WERI-Rb-1 (cell line): ENCODE measurements around the gene INS.

Experiments
- DNase-seq: peaks from one replicate; pipeline ENCODE4 v3.0.0-alpha.2; 2020
- H3K27ac ChIP-seq: fragments of 250-450 bp; sonication (Bioruptor Pico); 2 replicates; pipeline ENCODE4 v1.5.1; 2020; ENCODE audit warnings: mild to moderate bottlenecking, moderate library complexity
- H3K27me3 ChIP-seq: fragments of 250-450 bp; sonication (Bioruptor Pico); 2 replicates; pipeline ENCODE4 v1.5.1; 2021; ENCODE audit warnings: mild to moderate bottlenecking, low read depth, moderate library complexity; ENCODE audit not compliant: insufficient read depth, severe bottlenecking
- H3K36me3 ChIP-seq: fragments of 250-450 bp; sonication (Bioruptor Pico); 2 replicates; pipeline ENCODE4 v1.5.1; 2020; ENCODE audit warnings: mild to moderate bottlenecking, moderate library complexity
- H3K4me3 ChIP-seq: 2 replicates; pipeline ENCODE4 v1.5.1; 2011; ENCODE audit warnings: low read depth, mild to moderate bottlenecking, control low read depth, low read length
- H3K9me3 ChIP-seq: fragments of 250-450 bp; sonication (Bioruptor Pico); 2 replicates; pipeline ENCODE4 v1.5.1; 2021; ENCODE audit warnings: mild to moderate bottlenecking, moderate library complexity; ENCODE audit not compliant: severe bottlenecking
- TF ChIP-seq, protein P1 (sequence below): IDR thresholded peaks from 2 replicates; pipeline ENCODE4 v1.5.1; 2011; ENCODE audit warnings: low read depth, mild to moderate bottlenecking, control low read depth, inconsistent platforms, low read length

INS gene

DNA sequence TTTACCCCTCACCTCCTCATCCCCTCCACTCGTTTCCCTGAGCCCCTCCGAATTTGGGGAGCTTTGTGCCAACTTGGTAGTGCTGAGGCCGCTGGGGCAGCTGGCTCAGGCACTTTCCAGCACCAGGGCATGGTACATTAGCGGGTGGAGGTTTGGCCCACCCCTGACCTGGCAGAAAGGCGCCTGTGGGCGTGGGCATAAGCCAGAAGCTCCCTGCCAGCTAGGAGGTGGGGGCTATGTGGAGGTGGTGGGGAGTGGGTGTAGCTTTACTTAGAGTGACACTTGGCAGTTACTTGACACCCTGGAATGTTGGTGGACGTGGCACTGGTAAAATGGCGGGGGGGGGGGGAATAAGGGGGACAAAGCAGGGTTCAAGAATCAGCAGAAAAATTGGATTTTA lies 11.5 kb downstream of the INS start:
- no peak for DNase-seq
- TF ChIP-seq, protein P1, sequence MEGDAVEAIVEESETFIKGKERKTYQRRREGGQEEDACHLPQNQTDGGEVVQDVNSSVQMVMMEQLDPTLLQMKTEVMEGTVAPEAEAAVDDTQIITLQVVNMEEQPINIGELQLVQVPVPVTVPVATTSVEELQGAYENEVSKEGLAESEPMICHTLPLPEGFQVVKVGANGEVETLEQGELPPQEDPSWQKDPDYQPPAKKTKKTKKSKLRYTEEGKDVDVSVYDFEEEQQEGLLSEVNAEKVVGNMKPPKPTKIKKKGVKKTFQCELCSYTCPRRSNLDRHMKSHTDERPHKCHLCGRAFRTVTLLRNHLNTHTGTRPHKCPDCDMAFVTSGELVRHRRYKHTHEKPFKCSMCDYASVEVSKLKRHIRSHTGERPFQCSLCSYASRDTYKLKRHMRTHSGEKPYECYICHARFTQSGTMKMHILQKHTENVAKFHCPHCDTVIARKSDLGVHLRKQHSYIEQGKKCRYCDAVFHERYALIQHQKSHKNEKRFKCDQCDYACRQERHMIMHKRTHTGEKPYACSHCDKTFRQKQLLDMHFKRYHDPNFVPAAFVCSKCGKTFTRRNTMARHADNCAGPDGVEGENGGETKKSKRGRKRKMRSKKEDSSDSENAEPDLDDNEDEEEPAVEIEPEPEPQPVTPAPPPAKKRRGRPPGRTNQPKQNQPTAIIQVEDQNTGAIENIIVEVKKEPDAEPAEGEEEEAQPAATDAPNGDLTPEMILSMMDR: no peak
- no peak overlapping the region for H3K4me3 ChIP-seq
- H3K36me3 ChIP-seq: no peaks in the 10 kb centered on the region
- H3K9me3 ChIP-seq: no peaks in the 10 kb centered on the region
- H3K27ac ChIP-seq: no peak overlapping the region
- H3K27me3 ChIP-seq: peaks cover 96% of the 10 kb centered on the region

DNA sequence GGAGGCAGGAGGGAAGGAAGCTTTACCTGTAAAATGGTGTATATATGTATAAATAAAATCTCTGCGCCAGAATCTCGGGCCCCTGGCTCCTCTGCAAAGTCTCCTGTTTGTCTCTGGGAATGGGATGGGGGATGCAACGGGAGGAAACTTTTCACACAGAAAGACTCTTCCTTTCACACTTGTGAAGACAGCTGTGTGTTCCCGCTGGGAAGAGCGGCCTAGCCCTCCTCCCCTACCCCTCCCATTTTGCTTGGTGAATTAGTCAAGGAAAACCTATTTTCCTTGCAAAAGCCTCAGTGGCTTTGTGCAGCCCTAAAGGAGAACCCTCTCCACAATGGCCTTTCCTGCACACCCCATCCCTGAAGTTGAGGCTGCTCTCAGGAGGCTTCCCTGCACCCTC lies 12.4 kb downstream of the INS start:
- Histone ChIP-seq H3K27ac (no peak overlapping the region), H3K4me3 (no peak overlapping the region), H3K9me3 (no peaks in the 10 kb centered on the region), H3K27me3 (peaks cover 96% of the 10 kb centered on the region), H3K36me3 (no peaks in the 10 kb centered on the region)
- TF ChIP-seq, protein P1: no peak
- DNase-seq: no peak

DNA sequence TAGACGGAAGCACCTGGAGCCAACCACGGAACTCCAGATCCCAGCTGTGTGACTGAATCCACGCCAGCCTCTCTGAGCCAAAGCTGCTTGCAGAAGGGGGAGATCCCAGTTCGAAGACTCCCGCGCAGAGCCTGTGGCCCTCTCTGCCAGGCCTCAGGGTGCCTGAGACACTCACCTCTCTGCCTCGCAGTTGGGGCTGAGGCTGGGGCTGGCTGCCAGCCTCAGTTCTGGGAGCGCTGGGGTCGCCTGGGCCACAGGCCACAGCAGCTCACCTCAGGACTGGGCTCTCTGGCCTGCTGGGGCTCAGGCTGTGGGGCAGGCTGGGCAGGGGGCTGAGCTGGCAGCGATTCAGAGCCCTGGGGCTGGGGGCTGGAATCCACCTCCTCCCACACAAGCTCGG lies 13.6 kb downstream of the INS start:
- no peak for DNase-seq
- Histone ChIP-seq H3K27ac (no peak overlapping the region), H3K9me3 (no peaks in the 10 kb centered on the region), H3K27me3 (peaks cover 94% of the 10 kb centered on the region), H3K36me3 (no peaks in the 10 kb centered on the region), H3K4me3 (no peak overlapping the region)
- TF ChIP-seq, protein P1: no peak

DNA sequence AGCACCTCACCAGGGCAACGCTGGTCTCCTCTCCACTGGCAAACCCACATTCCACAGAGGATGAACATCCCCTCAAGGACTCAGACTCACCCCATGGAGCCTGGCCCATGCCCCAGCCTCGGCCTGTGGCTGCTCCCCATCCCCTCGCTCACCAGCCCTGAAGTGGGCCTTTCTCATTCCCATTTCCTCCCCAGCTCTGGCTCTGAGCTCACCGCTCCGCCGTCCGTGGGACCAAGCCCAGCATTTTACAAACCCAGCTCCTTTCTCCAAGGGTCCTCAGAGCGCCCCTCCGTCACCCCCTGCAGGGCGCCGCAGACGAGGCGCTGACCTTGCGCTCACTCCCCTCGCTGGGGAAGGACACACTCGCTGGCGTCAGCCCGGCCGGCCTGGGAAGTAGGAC lies 15.0 kb downstream of the INS start:
- TF ChIP-seq, protein P1: no peak
- peaks cover 98% of the 10 kb centered on the region for H3K27me3 ChIP-seq
- no peak for DNase-seq

DNA sequence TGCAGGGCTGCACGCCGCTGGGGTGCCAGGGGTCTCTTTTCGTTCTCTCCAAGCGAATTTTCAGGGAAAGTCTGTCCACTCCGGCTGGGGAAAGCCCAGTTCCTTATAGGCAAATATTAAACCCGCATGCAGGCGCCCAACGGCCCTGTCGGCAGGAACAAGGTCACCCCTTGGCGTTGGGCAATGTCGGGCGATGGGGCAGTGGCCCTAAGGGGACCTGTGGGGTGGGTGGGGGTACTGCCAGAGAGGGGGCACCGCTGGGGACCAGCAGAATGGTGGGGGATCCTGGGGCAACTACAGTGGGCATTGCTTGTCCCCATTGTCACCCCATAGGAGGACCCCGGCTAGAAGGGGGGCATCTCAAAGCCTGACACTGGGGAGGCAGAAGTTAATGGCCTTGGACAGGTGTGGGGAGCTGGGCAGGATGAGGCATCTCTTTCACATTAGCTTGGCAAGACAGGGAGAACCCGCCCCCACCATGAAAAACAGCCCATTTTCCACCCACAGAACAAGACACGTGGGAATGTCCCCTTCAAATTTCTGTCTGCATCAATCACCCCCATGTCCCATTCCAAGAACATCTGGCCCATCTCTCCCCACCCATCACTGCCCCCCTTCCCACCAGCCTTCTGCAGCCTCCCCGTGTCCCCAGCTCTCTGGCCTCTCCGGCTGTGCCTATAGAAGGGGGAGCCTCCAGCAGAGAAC lies 16.3 kb downstream of the INS start:
- Histone ChIP-seq H3K27ac (no peak overlapping the region), H3K27me3 (peaks cover 98% of the 10 kb centered on the region), H3K9me3 (no peaks in the 10 kb centered on the region), H3K36me3 (no peaks in the 10 kb centered on the region), H3K4me3 (no peak overlapping the region)
- no peak for DNase-seq
- TF ChIP-seq, protein P1: no peak

More for the DNA sequence above, 15.0 kb downstream of the INS start:
- H3K9me3 ChIP-seq: no peaks in the 10 kb centered on the region
- no peak overlapping the region for H3K27ac ChIP-seq
- H3K36me3 ChIP-seq: no peaks in the 10 kb centered on the region
- no peak overlapping the region for H3K4me3 ChIP-seq
